ENCODE results near the gene KRT12. TPM values are rescaled to one million over a fixed set of nuclear protein-coding genes. Genes with fewer than 3 reads are reported as not detected.

The KRT12 gene
- polyA plus RNA-seq (ENCODE audit: insufficient read length in 3 of 3): not detected

DNA sequence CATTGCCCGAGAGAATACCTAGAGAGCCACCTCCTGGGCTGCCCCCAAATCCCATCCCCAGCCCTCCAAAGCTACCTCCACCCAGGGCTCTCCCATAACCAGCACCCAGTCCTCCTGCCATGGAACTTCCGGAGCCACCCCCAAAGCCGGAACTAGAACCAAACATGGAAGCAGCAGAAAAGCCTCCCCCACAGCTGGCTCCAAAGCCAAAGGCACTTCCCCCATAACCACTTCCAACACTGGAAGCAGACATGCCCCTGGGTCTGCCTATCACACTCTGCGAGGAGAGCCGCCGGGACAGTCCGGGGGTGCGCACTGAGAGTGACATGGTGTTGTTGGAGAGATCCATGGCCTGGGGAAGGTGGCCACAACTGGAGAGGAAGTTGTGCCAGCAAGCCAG, at the start of gene KRT12:
KRT12 (minus strand) TSS at position 386 of the 400 bp plus-strand sequence; CDS start at position 349, 37 bp downstream.
- no peak for DNase-seq (ENCODE audit: low read depth in 3 of 3, low spot score in 2 of 3)

DNA sequence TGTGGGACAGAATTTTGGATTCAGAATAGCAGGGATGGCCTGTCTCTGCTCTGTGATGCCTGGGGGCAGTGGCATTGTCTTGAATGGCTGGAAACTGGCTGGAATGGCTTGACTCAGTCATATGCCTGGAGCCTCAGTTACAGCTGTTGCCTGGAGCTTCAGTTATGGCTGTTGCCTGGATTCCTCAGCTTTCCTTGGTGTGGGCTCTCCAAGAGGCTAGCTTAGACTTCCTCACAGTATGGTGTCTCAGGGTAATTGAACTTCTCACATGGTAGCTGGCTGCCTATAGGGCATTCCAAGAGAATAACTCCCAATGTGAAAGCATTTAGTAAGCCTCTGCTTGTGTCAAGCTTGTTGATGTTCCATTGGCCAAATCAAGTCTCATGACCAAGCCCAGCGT, 49.3 kb upstream of the KRT12 start:
- no peak for DNase-seq (ENCODE audit: low read depth in 3 of 3, low spot score in 2 of 3)

DNA sequence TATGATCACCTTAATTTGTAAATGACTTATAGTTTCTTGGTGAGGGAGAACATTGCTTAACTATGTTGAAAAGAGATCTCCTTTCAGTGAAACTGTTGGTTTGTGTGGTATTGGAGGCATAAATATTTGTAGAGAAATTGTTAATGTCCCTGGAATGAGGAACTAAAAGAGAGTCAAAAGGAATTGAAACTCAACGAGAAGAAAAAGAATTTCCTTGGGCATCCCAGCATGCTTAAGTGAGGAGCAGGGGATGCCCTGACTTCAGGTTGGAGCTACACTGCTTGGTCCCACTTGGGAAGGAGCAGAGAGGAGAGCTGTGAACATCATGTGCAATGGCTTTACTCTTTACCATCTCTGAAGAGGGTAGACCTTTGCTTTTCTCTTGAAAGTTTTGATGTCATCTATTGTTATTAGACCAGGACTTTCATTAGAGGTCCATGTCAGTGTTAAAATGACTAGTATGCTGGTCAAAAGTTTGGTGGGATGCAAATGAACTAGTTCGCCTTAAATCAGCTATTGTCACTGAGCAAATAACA, 48.8 kb upstream of the KRT12 start:
- no peak for DNase-seq (ENCODE audit: low read depth in 3 of 3, low spot score in 2 of 3)

DNA sequence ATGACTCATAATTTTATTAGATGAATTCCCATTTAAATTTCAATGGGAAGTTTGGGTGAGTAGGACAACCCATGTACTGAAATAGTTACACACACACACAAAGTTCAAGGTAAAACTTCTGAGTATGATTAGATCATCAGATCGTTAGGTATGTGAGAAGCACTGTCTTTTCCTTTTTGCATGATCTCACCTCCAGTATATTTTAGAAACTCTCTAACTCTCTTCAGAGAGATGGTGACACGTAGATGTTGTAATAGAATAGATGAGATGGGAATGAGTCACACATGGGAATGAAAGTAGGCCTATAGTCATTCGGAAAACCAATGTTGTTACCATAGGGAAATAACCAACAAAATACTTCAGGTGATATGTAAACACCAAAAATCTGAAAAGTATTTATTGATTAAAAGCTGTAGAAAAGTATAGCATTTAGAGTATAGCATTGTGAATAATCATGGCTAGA, 48.2 kb upstream of the KRT12 start:
- DNase-seq (ENCODE audit: low read depth in 3 of 3, low spot score in 2 of 3): no peak

DNA sequence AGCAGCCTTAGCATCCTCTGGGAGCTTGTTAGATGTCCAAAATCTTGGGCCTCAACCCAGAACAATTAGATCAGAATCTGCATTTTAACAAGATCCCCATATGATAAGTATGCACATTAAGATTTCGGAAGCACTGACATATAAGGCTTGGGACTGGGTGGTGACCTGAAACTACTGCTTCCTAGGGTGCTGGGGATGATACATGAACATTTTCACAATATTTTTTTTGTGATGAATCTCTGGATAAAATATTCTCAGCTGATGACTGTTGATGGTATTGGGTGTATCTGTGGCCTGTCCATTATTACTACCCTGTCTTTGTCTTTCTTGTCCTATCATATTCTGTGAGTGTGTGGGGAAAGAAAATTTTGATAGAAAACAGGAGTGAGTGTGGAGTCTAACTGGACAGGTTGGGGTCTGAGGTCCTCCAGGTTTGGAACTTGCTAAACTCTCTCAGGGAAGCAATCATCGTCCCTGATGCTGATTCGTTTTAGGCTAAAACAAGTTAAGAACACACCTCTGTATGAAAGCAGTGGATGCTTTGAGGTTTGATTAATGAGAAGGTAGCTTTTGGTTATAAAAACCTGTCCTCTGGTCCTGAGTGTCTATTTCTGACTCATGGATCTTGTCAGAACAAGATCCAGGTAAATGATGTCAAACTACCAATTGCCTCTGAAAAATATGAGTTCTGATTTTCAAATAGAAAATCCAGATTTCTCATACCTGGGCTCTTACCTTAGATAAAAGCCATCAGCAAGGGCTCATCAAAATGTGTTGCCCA, 47.2 kb upstream of the KRT12 start:
- DNase-seq (ENCODE audit: low read depth in 3 of 3, low spot score in 2 of 3): no peak

DNA sequence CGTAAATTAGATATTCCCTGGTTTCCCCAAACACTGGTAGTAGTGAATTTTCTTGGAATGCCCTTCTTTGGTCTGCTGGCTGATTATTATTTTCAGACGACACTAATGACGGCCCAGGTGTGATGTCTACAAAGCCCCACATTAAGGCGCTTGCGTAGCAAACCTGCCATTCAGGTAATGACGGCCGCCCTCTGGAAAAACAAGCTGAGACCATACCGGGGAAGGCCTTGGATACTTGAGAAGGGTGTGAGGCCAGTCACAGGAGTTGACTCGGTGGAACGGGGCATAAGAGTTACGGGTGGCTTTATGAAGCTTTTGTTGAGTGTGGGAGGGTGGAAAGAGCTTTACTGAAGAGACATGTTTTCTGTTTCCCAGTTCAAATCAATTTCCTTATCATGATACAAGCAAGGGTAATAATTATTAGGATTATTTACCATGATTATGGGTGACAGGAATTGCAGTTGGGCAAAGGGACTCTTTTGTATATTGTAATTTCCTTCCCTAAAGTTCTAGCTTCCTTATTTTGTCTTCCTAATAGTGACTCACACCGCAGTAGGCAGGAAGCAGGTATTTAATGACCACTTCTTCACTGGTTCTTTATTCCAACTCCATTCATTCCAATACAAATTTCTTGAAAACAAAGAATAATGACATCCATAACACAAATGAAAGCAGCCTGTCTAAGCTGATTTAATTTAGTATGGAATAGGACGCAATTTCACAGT, 45.6 kb upstream of the KRT12 start:
- no peak for DNase-seq (ENCODE audit: low read depth in 3 of 3, low spot score in 2 of 3)

DNA sequence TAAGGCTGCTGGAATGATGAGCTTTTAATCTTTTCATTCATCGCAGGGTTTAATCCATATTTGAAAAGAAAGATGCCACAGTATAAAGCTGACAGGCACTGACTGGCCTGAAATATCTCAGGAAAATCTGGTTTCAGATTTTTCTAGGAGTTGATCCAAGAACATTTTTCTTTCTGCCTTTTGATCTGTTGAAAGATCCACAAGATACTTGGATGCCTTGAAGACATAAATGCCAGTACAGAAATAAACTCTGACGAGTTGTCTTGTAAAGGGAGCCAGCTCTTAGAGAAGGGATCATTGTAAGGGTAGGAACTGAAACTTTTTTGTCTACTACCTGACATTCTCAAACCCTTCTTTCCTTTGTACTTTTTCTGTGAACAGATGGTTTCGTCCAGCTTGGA, 43.4 kb upstream of the KRT12 start:
- no peak for DNase-seq (ENCODE audit: low read depth in 3 of 3, low spot score in 2 of 3)

DNA sequence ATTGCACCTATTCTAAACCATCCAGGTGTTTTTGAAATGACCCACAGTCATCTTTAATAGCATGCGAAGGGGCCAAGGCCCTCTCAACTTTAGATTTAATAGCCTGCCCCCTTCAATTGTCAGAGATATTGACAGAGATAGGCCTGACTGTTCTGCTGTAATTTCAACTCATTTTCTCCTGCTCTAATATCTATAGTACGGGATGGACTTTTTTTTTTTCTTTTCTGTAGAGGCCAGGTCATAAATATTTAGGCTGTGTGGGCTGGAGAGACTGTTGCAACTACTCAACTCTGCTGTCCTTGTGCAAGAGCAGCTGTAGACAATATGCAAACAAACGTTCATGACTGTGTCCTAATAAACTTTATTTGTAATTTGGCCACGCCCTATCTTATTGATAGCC, 42.7 kb upstream of the KRT12 start:
- no peak for DNase-seq (ENCODE audit: low read depth in 3 of 3, low spot score in 2 of 3)

DNA sequence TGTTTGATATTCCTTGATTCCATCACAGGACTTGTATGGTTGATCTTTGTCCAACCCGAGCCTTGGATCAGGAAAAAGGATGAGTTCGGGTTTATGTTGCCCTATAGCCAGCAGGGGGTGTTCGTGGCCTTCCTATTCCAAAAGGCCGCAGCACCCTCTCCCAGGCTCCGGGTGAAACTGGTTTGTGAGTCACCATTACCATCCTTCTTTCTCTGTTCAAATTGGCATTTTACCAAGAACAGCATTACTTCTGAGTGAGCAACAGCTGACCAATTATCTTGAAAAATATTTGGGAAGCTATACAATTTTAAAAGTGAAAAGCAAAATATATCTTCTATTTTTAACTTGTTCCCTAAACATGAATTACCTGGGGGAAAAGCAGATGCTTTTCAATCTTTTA, 42.3 kb upstream of the KRT12 start:
- DNase-seq (ENCODE audit: low read depth in 3 of 3, low spot score in 2 of 3): peak; percentile 43 to 63 (median 55)

DNA sequence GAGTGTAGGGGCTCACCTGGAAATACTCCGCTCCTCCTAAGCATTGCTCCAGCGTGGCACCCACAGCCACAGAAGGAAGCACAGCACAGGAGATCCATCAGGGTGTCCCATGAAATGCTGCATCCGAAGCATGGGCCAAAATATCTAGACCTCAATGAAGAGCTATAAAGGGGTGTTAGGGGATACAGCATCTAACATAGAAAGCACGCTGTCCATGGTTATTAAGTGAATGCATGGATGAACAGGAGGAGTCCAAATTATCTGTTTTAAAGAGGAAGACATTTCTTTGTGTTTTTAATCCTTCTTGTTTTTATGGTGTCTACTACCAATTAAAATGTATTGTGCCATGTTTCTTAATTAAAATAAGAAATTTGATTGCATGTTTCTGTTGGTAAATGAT, 39.6 kb upstream of the KRT12 start:
- DNase-seq (ENCODE audit: low read depth in 3 of 3, low spot score in 2 of 3): no peak

DNA sequence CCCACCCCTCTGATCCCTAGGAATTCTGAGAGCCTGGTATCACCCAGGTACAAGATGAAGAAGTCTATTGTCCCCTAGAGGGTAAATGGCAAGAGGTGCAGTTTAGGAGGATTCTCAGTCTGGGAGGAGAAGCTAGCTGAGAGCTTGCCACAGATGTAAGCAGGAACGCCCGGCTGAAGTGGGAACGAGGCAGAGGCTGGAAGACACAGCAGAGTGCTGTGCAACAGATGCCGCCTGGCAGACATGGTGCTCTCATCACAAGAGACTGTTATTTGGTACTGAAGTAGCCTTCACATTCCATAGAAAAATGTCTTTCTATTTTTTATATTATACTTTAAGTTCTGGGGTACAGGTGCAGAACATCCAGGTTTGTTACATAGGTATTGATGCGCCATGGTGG, 38.3 kb upstream of the KRT12 start:
- no peak for DNase-seq (ENCODE audit: low read depth in 3 of 3, low spot score in 2 of 3)

DNA sequence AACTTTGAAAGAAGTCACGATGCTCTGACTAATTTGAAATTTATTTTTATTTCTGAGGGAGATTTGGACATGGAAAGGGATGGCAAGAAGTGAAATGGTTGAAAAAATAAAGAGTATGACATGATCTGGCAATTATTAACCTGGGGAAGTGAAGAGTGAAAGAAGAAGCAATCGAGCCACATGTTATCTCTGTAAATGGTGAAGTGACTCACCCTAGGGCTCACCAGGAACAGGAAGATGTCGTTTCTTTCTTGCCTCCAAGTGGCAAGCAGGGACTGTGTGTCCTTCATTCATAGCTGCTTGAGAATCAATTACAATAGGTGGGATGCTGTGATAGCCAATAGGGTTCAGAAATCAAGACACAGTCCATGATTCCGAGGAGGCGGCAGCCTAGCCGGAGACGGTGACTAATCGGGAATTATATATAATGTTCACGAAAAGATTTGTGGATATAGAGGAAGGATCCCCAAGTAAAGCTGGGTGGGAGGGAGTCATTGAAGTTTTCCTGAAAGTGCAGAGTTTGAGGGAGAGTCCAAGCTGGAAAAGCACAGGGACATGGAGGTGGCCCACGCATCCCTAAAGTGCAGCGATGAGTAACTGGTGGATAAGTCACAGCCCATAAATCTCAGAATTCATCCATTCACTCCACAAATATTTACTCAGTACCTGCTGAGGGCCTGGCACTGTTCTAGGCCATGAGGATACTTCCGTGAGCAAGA, 36.3 kb upstream of the KRT12 start:
- DNase-seq (ENCODE audit: low read depth in 3 of 3, low spot score in 2 of 3): no peak

DNA sequence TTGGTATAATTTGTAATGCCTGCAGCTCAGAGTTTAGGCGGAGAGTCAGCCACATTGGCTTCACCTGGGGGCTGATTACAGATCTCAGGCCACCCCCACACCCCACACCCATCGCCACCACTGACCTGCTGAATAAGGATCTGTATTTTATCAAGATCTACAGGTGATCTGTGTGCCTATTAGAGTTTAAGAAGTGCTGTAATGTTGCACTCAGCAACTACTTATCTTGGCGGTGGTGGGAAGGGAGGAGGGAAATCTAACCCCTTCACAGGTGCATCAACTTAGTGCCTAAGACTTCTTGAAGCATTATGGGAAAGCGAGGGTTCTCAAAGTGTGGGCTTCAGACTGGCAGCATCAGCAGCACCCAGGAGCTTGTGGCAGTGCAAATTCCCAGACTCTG, 35.5 kb upstream of the KRT12 start:
- no peak for DNase-seq (ENCODE audit: low read depth in 3 of 3, low spot score in 2 of 3)

DNA sequence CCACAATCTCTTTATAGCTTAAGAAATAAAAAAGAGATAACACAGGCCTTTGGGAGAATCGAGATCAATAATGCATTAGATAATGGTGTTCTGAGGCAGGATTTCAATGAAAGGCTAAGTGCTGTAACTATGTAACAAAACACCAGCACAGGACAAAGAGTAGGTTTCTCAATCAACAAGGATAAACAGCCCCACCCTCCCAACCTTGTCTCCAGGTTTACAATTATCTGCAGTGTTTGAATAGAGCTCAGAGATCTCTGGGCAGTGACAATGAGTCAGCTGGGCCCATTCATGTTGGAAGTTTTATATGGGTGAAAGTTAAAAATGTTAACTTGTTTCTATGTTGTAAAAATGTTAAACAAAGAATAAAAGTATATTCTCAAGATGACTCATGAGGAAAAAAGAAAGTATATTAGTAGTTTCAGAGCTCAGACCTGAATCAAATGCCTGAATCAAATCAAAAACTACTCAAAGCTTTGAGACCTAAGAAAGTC, 35.0 kb upstream of the KRT12 start:
- DNase-seq (ENCODE audit: low read depth in 3 of 3, low spot score in 2 of 3): no peak

DNA sequence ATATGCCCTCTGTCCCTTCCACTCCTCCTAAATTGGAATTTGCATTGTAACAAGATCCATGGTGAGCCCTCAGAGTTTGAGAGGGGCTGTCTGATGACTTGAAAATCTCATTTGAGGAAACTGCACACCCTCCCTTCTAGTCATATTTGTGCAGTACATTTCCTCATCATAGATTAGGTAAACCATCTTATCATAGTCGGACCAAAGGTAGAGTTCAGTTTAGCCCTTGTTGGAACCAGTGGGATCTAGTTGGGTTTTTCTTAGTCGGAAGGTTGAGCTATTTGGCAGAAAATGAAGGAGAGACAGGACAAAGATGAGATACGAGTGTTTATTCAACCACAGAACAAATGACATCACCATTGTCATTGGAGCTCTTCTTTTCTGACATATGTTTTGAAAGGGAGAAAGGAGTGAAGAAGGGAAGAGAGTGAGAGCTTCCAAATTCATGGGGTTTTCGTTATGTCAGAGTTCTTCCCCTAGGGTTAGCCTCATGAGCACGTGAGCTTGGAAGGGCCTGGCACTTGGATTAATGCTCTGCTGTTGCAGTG, 33.9 kb upstream of the KRT12 start:
- DNase-seq (ENCODE audit: low read depth in 3 of 3, low spot score in 2 of 3): no peak

DNA sequence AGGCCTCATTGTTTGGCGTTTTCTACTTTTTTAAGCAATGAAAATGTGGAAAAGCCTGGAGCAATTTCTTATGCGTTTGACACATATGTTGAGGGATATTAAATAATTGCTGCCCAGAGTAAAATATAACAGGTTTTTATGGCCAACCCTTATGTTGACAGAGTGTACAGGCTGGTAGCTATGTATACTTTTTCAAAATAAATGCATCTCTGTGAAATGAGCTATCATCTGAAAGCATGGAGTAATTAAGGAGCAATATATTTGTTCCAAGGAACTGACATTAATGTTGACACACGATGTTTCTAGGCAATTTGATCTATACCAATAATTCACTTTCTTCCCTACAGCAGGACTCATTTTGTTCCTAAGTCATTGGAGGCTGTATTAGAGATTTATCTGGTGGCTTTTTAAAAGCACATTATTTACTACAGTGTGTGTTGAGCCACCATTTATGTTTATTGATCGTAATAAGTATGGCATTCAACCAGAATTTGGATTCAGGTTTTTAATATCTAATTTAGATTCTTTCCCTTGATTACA, 30.0 kb upstream of the KRT12 start:
- no peak for DNase-seq (ENCODE audit: low read depth in 3 of 3, low spot score in 2 of 3)

DNA sequence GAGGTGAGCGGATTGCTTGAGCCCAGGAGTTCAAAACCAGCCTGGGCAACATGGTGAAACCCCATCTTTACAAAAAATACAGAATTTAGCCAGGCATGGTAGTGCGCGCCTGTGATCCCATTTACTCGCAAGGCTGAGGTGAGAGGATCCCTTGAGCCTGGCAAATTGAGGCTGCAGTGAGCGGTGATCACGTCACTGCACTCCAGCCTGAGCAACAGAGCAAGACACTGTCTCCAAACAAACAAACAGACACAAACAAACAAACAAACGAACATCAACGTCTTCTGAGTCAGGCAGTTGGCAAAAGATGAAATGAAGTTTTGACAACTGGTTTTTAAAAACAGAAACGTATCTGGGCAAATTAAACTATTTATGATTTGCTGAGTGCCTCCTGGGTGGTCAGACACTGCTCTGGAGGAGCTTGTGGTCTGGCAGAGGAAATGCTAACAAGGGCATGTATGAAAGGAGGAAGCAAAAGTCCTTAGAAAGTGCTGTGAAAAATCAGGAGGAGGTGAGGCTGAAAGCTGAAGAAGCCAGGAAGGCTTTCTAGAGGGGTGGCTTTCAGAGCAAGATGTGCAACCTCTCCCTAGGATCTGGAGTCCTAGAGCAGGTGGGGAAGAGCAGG, 28.2 kb upstream of the KRT12 start:
- no peak for DNase-seq (ENCODE audit: low read depth in 3 of 3, low spot score in 2 of 3)

DNA sequence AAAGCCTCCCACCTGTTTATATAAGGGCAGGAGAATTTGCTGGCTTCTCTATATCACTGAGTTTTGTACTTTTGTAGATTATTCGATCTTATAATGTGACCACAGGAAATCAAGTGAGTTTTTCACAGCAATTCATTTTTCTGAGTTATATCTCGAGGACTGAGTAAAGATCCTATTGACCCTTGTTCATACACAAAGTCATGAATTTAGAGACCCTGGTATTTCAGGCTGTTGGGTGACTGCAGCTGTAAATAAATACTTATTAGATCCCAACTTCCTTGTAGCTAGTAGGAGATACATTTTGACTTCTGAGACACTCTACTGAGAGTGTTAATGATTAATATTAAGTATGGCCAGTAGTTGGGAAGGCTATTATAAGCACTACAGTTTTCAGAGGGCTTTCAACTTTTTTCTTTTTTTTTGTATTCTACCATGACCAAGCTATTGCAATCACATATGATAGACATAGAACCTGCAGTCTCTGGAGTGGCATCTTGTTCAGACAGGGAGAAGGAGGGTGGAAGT, 21.2 kb upstream of the KRT12 start:
- no peak for DNase-seq (ENCODE audit: low read depth in 3 of 3, low spot score in 2 of 3)

DNA sequence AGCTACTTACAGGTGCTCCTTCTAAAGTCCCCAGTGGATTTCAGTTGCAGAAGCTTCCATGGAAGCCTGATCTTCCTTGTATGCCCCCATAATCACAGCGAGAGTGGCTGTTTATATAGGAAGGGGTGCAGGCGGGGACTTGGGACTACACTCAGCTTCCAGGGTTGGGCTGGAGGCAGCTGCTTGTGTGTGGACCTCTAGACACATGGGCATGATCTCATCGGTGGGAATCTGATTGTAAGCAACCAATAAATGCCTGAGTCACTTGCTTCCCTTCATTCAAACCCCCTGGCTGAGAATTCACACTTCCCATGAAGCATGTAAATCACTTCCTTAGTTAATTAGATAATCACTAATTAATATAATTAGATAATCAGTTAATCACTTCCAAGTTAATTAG, 19.1 kb upstream of the KRT12 start:
- DNase-seq (ENCODE audit: low read depth in 3 of 3, low spot score in 2 of 3): no peak
